Aorta (tissue), 5 donors: ENCODE results near the gene SLC6A7. TPM values are rescaled to one million over a fixed set of nuclear protein-coding genes. Genes with fewer than 3 reads are reported as not detected.

ENCODE experiments used
- ATAC-seq: fragments of 200-7000 bp; cut with Tn5 transposase; one replicate; pipeline ENCODE4 v1.9.1; 2022; ENCODE audit warnings: moderate library complexity; ENCODE audit not compliant: low FRiP score
- DNase-seq, 2 donors: peaks; one replicate each; pipeline ENCODE4 v3.0.0-alpha.2; 2020
- H3K27ac ChIP-seq, 2 donors: one replicate each; pipeline ENCODE4 v1.5.1; 2013; ENCODE audit warnings: low read length in 2 of 2, mild to moderate bottlenecking in 2 of 2, moderate library complexity in 2 of 2, control low read depth in 1 of 2, inconsistent platforms in 1 of 2, low read depth in 1 of 2
- H3K27me3 ChIP-seq, 2 donors: one replicate each; pipeline ENCODE4 v1.6.1; 2013; ENCODE audit warnings: control low read depth in 1 of 2, low read length in 1 of 2, mild to moderate bottlenecking in 1 of 2, moderate library complexity in 1 of 2; ENCODE audit not compliant: insufficient read depth in 2 of 2, control insufficient read depth in 1 of 2
- H3K36me3 ChIP-seq, 2 donors: one replicate each; pipeline ENCODE4 v1.6.1; 2013; ENCODE audit warnings: control low read depth in 1 of 2, low read length in 1 of 2, mild to moderate bottlenecking in 1 of 2; ENCODE audit not compliant: insufficient read depth in 2 of 2, control insufficient read depth in 1 of 2
- H3K4me1 ChIP-seq, 2 donors: one replicate each; pipeline ENCODE4 v1.6.1; 2013; ENCODE audit warnings: low read length in 2 of 2, control low read depth in 1 of 2, mild to moderate bottlenecking in 1 of 2, moderate library complexity in 1 of 2; ENCODE audit not compliant: insufficient read depth in 2 of 2, control insufficient read depth in 1 of 2
- H3K4me3 ChIP-seq, 2 donors: one replicate each; pipeline ENCODE4 v1.5.1; 2013; ENCODE audit warnings: low read length in 2 of 2, control low read depth in 1 of 2, mild to moderate bottlenecking in 1 of 2
- H3K9me3 ChIP-seq: one replicate; pipeline ENCODE4 v1.6.1; 2013; ENCODE audit warnings: mild to moderate bottlenecking, low read length; ENCODE audit not compliant: control insufficient read depth
- WGBS, 2 donors: extraction: QIAGEN DNeasy Blood & Tissue Kit; methylation state at CpG; one replicate each; pipeline ENCODE4 v1.1.7; 2013; 5-methylcytosine and 5-hydroxymethylcytosine counted together
- intact Hi-C, 2 donors: fragments of 100-400 bp; cut with DNase I; formaldehyde crosslinking; loops; one replicate each; pipeline versions ENCODE4 v1.14.2 to v1.15.0; 2022
- polyA plus RNA-seq, 2 donors: library from polyadenylated mRNA; stranded (reverse); fragments of 200-250 nt; gene quantifications; one replicate each; pipeline ENCODE4 v1.2.3, GENCODE V29; 2013
- total RNA-seq, 2 donors: library from RNA; stranded (reverse); fragmentation: NEBNext Ultra II Directional; extraction: Animal tissue kit (Norgen Biotek cat#: 25700); gene quantifications; one replicate each; pipeline ENCODE4 v1.2.1, GENCODE V29; 2021
- donor health status: healthy with polysubstance abuse.
- donor health status: Bipolar disorder and iron deficiency.
- donor health status: DM: no; HTN: no; CAD: no.
- donor health status: DM: no; HTN: no; CAD: no.
- donor health status: DM: yes; HTN: yes; CAD: no.

SLC6A7 gene
- total and polyA plus RNA-seq, 4 donors: 0.25 to 0.41 TPM; not detected in 2

- Histone ChIP-seq H3K27ac (no peak overlapping the region), H3K36me3 (no peaks in the 10 kb centered on the region), H3K4me3 (no peak overlapping the region), H3K27me3 (no peaks in the 10 kb centered on the region), H3K4me1 (no peaks in the 10 kb centered on the region), H3K9me3 (no peaks in the 10 kb centered on the region)
- no peak for DNase-seq
- intact Hi-C loops: no loop called here
- 90 to 92% methylated on average over 5 of the region's 5 CpGs for WGBS, 2 donors
- no peak for ATAC-seq
Observed at GRCh38 chr5:150234576-150235499, 45.0 kb downstream of the SLC6A7 start.

- H3K9me3 ChIP-seq: no peaks in the 10 kb centered on the region
- intact Hi-C loops: no loop called here
- H3K4me1 ChIP-seq: no peaks in the 10 kb centered on the region
- ATAC-seq (no peak), DNase-seq (no peak)
- WGBS, 2 donors: 89 to 91% methylated on average over 5 of the region's 5 CpGs
- no peaks in the 10 kb centered on the region for H3K27me3 ChIP-seq
- no peak overlapping the region for H3K4me3 ChIP-seq
- H3K36me3 ChIP-seq: no peaks in the 10 kb centered on the region
- H3K27ac ChIP-seq: no peak overlapping the region
Observed at GRCh38 chr5:150235500-150235854, 45.6 kb downstream of the SLC6A7 start.

- H3K9me3 ChIP-seq: no peaks in the 10 kb centered on the region
- DNase-seq: no peak
- WGBS, 2 donors: 83 to 88% methylated on average over 2 of the region's 2 CpGs
- H3K4me3 ChIP-seq: no peak overlapping the region
- no peak overlapping the region for H3K27ac ChIP-seq
- intact Hi-C loops: no loop called here
- no peaks in the 10 kb centered on the region for H3K27me3 ChIP-seq
- no peak for ATAC-seq
- H3K4me1 ChIP-seq: no peaks in the 10 kb centered on the region
- H3K36me3 ChIP-seq: no peaks in the 10 kb centered on the region
Observed at GRCh38 chr5:150236313-150236712, 46.5 kb downstream of the SLC6A7 start.

GRCh38 chr5:150236981-150237754 is 47.3 kb downstream of the SLC6A7 start:
- no peak overlapping the region for H3K27ac ChIP-seq
- 82 to 88% methylated on average over 15 of the region's 15 CpGs for WGBS, 2 donors
- H3K36me3 ChIP-seq: no peaks in the 10 kb centered on the region
- no peaks in the 10 kb centered on the region for H3K9me3 ChIP-seq
- ATAC-seq (no peak), DNase-seq (no peak)
- H3K27me3 ChIP-seq: no peaks in the 10 kb centered on the region
- H3K4me3 ChIP-seq: no peak overlapping the region
- intact Hi-C loops: no loop called here
- H3K4me1 ChIP-seq: no peaks in the 10 kb centered on the region

- ATAC-seq (no peak), DNase-seq (no peak)
- H3K9me3 ChIP-seq: no peaks in the 10 kb centered on the region
- no peaks in the 10 kb centered on the region for H3K27me3 ChIP-seq
- no peak overlapping the region for H3K4me3 ChIP-seq
- no peaks in the 10 kb centered on the region for H3K36me3 ChIP-seq
- WGBS, 2 donors: 92 to 93% methylated on average over 10 of the region's 10 CpGs
- H3K4me1 ChIP-seq: no peaks in the 10 kb centered on the region
- intact Hi-C loops: no loop called here
- H3K27ac ChIP-seq: no peak overlapping the region
Observed at GRCh38 chr5:150238646-150239045, 48.8 kb downstream of the SLC6A7 start.

- ATAC-seq (no peak), DNase-seq (no peak)
- intact Hi-C loops: no loop called here
- 95 to 96% methylated on average over 21 of the region's 21 CpGs for WGBS, 2 donors
- Histone ChIP-seq H3K4me3 (no peak overlapping the region), H3K27me3 (no peaks in the 10 kb centered on the region), H3K9me3 (no peaks in the 10 kb centered on the region), H3K36me3 (no peaks in the 10 kb centered on the region), H3K27ac (no peak overlapping the region), H3K4me1 (no peaks in the 10 kb centered on the region)
Observed at GRCh38 chr5:150239099-150239793, 49.4 kb downstream of the SLC6A7 start.

- 91 to 95% methylated on average over 7 of the region's 7 CpGs for WGBS, 2 donors
- Histone ChIP-seq H3K9me3 (no peaks in the 10 kb centered on the region), H3K36me3 (no peaks in the 10 kb centered on the region), H3K4me1 (no peaks in the 10 kb centered on the region), H3K4me3 (no peak overlapping the region), H3K27ac (no peak overlapping the region), H3K27me3 (no peaks in the 10 kb centered on the region)
- intact Hi-C loops: no loop called here
- DNase-seq (no peak), ATAC-seq (no peak)
Observed at GRCh38 chr5:150239794-150240122, 49.9 kb downstream of the SLC6A7 start.

GRCh38 chr5:150241298-150242160 is 51.7 kb downstream of the SLC6A7 start:
- no peaks in the 10 kb centered on the region for H3K4me1 ChIP-seq
- no peak overlapping the region for H3K4me3 ChIP-seq
- intact Hi-C loops: no loop called here
- no peak overlapping the region for H3K27ac ChIP-seq
- H3K36me3 ChIP-seq: no peaks in the 10 kb centered on the region
- ATAC-seq: no peak
- H3K27me3 ChIP-seq: no peaks in the 10 kb centered on the region
- no peaks in the 10 kb centered on the region for H3K9me3 ChIP-seq
- DNase-seq: no peak
- WGBS, 2 donors: 77 to 78% methylated on average over 14 of the region's 14 CpGs
